H1 (cell line): ENCODE measurements around the gene TNP2.

Source experiments
- POLR2A ChIP-seq, 2 experiments: IDR thresholded peaks; 1 replicate in 1 of 2; 2 replicates in 1 of 2; pipeline ENCODE4 v1.6.1; 2011; ENCODE audit warnings: low read depth in 2 of 2, low read length in 2 of 2, mild to moderate bottlenecking in 2 of 2; ENCODE audit errors: control extremely low read depth in 1 of 2
- RBBP5 ChIP-seq: IDR thresholded peaks from 2 replicates; pipeline ENCODE4 v1.7.1; 2012; ENCODE audit warnings: low read depth, mild to moderate bottlenecking, inconsistent platforms, low read length, moderate library complexity, borderline replicate concordance

- no peak for TF ChIP-seq POLR2A (IDR thresholded peaks at IDR 0.05; ENCODE audit: control extremely low read depth in 1 of 2, low read depth in 2 of 2, low read length in 2 of 2)
- no peak for TF ChIP-seq RBBP5
These were observed 11.7 kb upstream of the TNP2 start, which contains the start of gene PRM1 for GRCh38 chr16:11280616-11281522.
